ENCODE data around the gene NUP50. TPM values are rescaled to one million over a fixed set of nuclear protein-coding genes. Genes with fewer than 3 reads are reported as not detected.

The NUP50 gene
- total RNA-seq, 1 donor from 2014 or later, result 44.1 TPM

GRCh38 chr22:45134313-45134712 lies 29.4 kb upstream of the NUP50 start:
- peaks cover 5% of the 10 kb centered on the region for H3K9me3 Mint-ChIP-seq (ENCODE audit: unreplicated experiment)

GRCh38 chr22:45136594-45136993 lies 27.1 kb upstream of the NUP50 start:
- Mint-ChIP-seq H3K9me3 (ENCODE audit: unreplicated experiment) (peaks cover 5% of the 10 kb centered on the region), H3K36me3 (ENCODE audit: unreplicated experiment) (peaks cover 27% of the 10 kb centered on the region), H3K4me3 (ENCODE audit: unreplicated experiment) (no peak overlapping the region), H3K27ac (ENCODE audit: unreplicated experiment) (no peak overlapping the region), H3K4me1 (ENCODE audit: unreplicated experiment) (no peaks in the 10 kb centered on the region), H3K27me3 (ENCODE audit: unreplicated experiment) (no peaks in the 10 kb centered on the region)
- TF ChIP-seq CTCF (IDR thresholded peaks at IDR 0.05), result no peak
- DNase-seq (ENCODE audit: extremely low spot score, unreplicated experiment), result no peak

More at GRCh38 chr22:45134313-45134712, 29.4 kb upstream of the NUP50 start:
- DNase-seq (ENCODE audit: extremely low spot score, unreplicated experiment), result no peak
- Mint-ChIP-seq H3K27me3 (ENCODE audit: unreplicated experiment) (no peaks in the 10 kb centered on the region), H3K4me3 (ENCODE audit: unreplicated experiment) (no peak overlapping the region), H3K4me1 (ENCODE audit: unreplicated experiment) (no peaks in the 10 kb centered on the region), H3K27ac (ENCODE audit: unreplicated experiment) (no peak overlapping the region), H3K36me3 (ENCODE audit: unreplicated experiment) (peaks cover 23% of the 10 kb centered on the region)
- no peak for TF ChIP-seq CTCF (IDR thresholded peaks at IDR 0.05)

GRCh38 chr22:45139693-45140092 lies 24.0 kb upstream of the NUP50 start:
- no peak for DNase-seq (ENCODE audit: extremely low spot score, unreplicated experiment)
- Mint-ChIP-seq H3K27me3 (ENCODE audit: unreplicated experiment) (no peaks in the 10 kb centered on the region), H3K4me1 (ENCODE audit: unreplicated experiment) (no peaks in the 10 kb centered on the region), H3K9me3 (ENCODE audit: unreplicated experiment) (peaks cover 7% of the 10 kb centered on the region), H3K27ac (ENCODE audit: unreplicated experiment) (no peak overlapping the region), H3K36me3 (ENCODE audit: unreplicated experiment) (peaks cover 13% of the 10 kb centered on the region), H3K4me3 (ENCODE audit: unreplicated experiment) (no peak overlapping the region)
- no peak for TF ChIP-seq CTCF (IDR thresholded peaks at IDR 0.05)

- H3K27me3 Mint-ChIP-seq (ENCODE audit: unreplicated experiment), result no peaks in the 10 kb centered on the region
- peaks cover 16% of the 10 kb centered on the region for H3K36me3 Mint-ChIP-seq (ENCODE audit: unreplicated experiment)
- H3K9me3 Mint-ChIP-seq (ENCODE audit: unreplicated experiment), result peaks cover 12% of the 10 kb centered on the region
- no peak overlapping the region for H3K4me3 Mint-ChIP-seq (ENCODE audit: unreplicated experiment)
- DNase-seq (ENCODE audit: extremely low spot score, unreplicated experiment), result no peak
- H3K27ac Mint-ChIP-seq (ENCODE audit: unreplicated experiment), result no peak overlapping the region
- no peak for TF ChIP-seq CTCF (IDR thresholded peaks at IDR 0.05)
- H3K4me1 Mint-ChIP-seq (ENCODE audit: unreplicated experiment), result no peaks in the 10 kb centered on the region
These were observed 21.3 kb upstream of the NUP50 start for GRCh38 chr22:45142376-45142775.

GRCh38 chr22:45144916-45145315 lies 18.8 kb upstream of the NUP50 start:
- peaks cover 12% of the 10 kb centered on the region for H3K9me3 Mint-ChIP-seq (ENCODE audit: unreplicated experiment)
- no peak overlapping the region for H3K4me3 Mint-ChIP-seq (ENCODE audit: unreplicated experiment)
- TF ChIP-seq CTCF (IDR thresholded peaks at IDR 0.05), result no peak
- H3K27me3 Mint-ChIP-seq (ENCODE audit: unreplicated experiment), result no peaks in the 10 kb centered on the region
- no peaks in the 10 kb centered on the region for H3K4me1 Mint-ChIP-seq (ENCODE audit: unreplicated experiment)
- no peak for DNase-seq (ENCODE audit: extremely low spot score, unreplicated experiment)
- peaks cover 20% of the 10 kb centered on the region for H3K36me3 Mint-ChIP-seq (ENCODE audit: unreplicated experiment)
- no peak overlapping the region for H3K27ac Mint-ChIP-seq (ENCODE audit: unreplicated experiment)
